ENCODE data around the gene RTTN.

GRCh38 chr18:70019991-70020390 is 185.5 kb downstream of the RTTN start:
- TF ChIP-seq CTCF (conservative IDR thresholded peaks at IDR 0.05; ENCODE audit: low read depth, low read length) (no peak), MXI1 (IDR thresholded peaks at IDR 0.05; ENCODE audit: borderline replicate concordance, low read depth, low read length) (no peak), MAZ (IDR thresholded peaks at IDR 0.05; ENCODE audit: borderline replicate concordance, low read depth, low read length) (no peak), RAD21 (IDR thresholded peaks at IDR 0.05; ENCODE audit: low read length) (no peak), POLR2A (IDR thresholded peaks at IDR 0.05; ENCODE audit: low read depth, low read length) (no peak), CHD1 (IDR thresholded peaks at IDR 0.05; ENCODE audit: low read depth, low read length) (no peak), RCOR1 (IDR thresholded peaks at IDR 0.05; ENCODE audit: insufficient replicate concordance, low read length) (no peak), USF2 (IDR thresholded peaks at IDR 0.05; ENCODE audit: low read depth, low read length) (no peak), SMC3 (IDR thresholded peaks at IDR 0.05; ENCODE audit: low read depth, low read length) (no peak), ELK1 (IDR thresholded peaks at IDR 0.05; ENCODE audit: borderline replicate concordance, low read depth, low read length) (no peak), RFX5 (IDR thresholded peaks at IDR 0.05; ENCODE audit: low read depth, low read length) (no peak), FOS (IDR thresholded peaks at IDR 0.05; ENCODE audit: low read depth, low read length) (no peak), CEBPB (IDR thresholded peaks at IDR 0.05; ENCODE audit: low read depth, low read length) (no peak), BHLHE40 (IDR thresholded peaks at IDR 0.05; ENCODE audit: low read depth, low read length) (no peak)
